Body of pancreas (tissue), 4 donors: ENCODE measurements around the gene ARHGAP29. TPM values are rescaled to one million over a fixed set of nuclear protein-coding genes. Genes with fewer than 3 reads are reported as not detected.

Experiments used
- ATAC-seq: fragments of 150-250 bp; one replicate; pipeline ENCODE4 v1.9.1; 2016
- DNase-seq, 4 donors: peaks; one replicate each; pipeline ENCODE4 v3.0.0-alpha.2; 2019
- H3K27ac ChIP-seq, 4 donors: fragments of 200-600 bp; sonication (generic); 1 replicate in 3 of 4; 2 replicates in 1 of 4; pipeline versions ENCODE4 v1.5.1 to v1.6.1; 2016 to 2019; ENCODE audit warnings: mild to moderate bottlenecking in 1 of 4, mixed read lengths in 1 of 4, moderate library complexity in 1 of 4
- H3K27me3 ChIP-seq, 2 donors: fragments of 200-600 bp; sonication (generic); one replicate each; pipeline ENCODE4 v1.6.0; 2016; ENCODE audit warnings: mild to moderate bottlenecking in 1 of 2
- H3K36me3 ChIP-seq, 2 donors: fragments of 200-600 bp; sonication (generic); replicated peaks in 1 of 2; 2 replicates each; pipeline ENCODE4 v1.5.1; 2016; ENCODE audit warnings: low read depth in 2 of 2; ENCODE audit not compliant: insufficient read depth in 1 of 2
- H3K4me1 ChIP-seq: fragments of 200-600 bp; sonication (generic); one replicate; pipeline ENCODE4 v1.6.0; 2016
- H3K4me3 ChIP-seq, 2 donors: fragments of 200-600 bp; sonication (generic); 1 replicate in 1 of 2; 2 replicates in 1 of 2; pipeline ENCODE4 v1.5.1; 2016 to 2019
- H3K9me3 ChIP-seq, 3 donors: fragments of 200-600 bp; sonication (generic); 1 replicate in 2 of 3; 2 replicates in 1 of 3; pipeline ENCODE4 v1.5.1; 2016
- CTCF ChIP-seq, 7 experiments: fragments of 450-650 bp in 4 of 7; fragments of 200-600 bp in 3 of 7; sonication (generic) in 3 of 7; IDR thresholded peaks; one replicate each; pipeline ENCODE4 v1.5.1; 2016 to 2019; ENCODE audit warnings: antibody characterized with exemption in 7 of 7
- POLR2A ChIP-seq, 3 donors: fragments of 450-650 bp; IDR thresholded peaks; one replicate each; pipeline ENCODE4 v1.6.1; 2016; ENCODE audit warnings: antibody characterized with exemption in 3 of 3, mild to moderate bottlenecking in 2 of 3
- WGBS, 2 donors: methylation state at CpG; one replicate each; pipeline ENCODE4 v1.1.5; 2017; 5-methylcytosine and 5-hydroxymethylcytosine counted together
- intact Hi-C: fragments of 100-400 bp; cut with DNase I; formaldehyde crosslinking; loops from one replicate; pipeline ENCODE4 v1.15.1; 2023
- total RNA-seq, 2 donors: library from RNA; depleted of rRNA; stranded (reverse); fragments of >200 nt; gene quantifications; one replicate each; pipeline ENCODE4 v1.1.0, GENCODE V29; 2016

The ARHGAP29 gene, protein sequence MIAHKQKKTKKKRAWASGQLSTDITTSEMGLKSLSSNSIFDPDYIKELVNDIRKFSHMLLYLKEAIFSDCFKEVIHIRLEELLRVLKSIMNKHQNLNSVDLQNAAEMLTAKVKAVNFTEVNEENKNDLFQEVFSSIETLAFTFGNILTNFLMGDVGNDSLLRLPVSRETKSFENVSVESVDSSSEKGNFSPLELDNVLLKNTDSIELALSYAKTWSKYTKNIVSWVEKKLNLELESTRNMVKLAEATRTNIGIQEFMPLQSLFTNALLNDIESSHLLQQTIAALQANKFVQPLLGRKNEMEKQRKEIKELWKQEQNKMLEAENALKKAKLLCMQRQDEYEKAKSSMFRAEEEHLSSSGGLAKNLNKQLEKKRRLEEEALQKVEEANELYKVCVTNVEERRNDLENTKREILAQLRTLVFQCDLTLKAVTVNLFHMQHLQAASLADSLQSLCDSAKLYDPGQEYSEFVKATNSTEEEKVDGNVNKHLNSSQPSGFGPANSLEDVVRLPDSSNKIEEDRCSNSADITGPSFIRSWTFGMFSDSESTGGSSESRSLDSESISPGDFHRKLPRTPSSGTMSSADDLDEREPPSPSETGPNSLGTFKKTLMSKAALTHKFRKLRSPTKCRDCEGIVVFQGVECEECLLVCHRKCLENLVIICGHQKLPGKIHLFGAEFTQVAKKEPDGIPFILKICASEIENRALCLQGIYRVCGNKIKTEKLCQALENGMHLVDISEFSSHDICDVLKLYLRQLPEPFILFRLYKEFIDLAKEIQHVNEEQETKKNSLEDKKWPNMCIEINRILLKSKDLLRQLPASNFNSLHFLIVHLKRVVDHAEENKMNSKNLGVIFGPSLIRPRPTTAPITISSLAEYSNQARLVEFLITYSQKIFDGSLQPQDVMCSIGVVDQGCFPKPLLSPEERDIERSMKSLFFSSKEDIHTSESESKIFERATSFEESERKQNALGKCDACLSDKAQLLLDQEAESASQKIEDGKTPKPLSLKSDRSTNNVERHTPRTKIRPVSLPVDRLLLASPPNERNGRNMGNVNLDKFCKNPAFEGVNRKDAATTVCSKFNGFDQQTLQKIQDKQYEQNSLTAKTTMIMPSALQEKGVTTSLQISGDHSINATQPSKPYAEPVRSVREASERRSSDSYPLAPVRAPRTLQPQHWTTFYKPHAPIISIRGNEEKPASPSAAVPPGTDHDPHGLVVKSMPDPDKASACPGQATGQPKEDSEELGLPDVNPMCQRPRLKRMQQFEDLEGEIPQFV
- total RNA-seq, result 10 to 100 TPM; 20.1 to 22.8 TPM

- no peaks in the 10 kb centered on the region for H3K36me3 ChIP-seq
- H3K27ac ChIP-seq, result peak within 1 kb of the TSS; percentile 75 to 90 (median 84)
- ATAC-seq, result peak; percentile 97
- H3K9me3 ChIP-seq, result no peaks in the 10 kb centered on the region
- peak within 1 kb of the TSS; percentile 17 to 86 for H3K4me3 ChIP-seq
- intact Hi-C loops, result no loop called here
- peak; percentile 88 to 90 (median 88) for DNase-seq
- H3K4me1 ChIP-seq, result peaks cover 17% of the 10 kb centered on the region
- no peaks in the 10 kb centered on the region for H3K27me3 ChIP-seq
- WGBS, 2 donors, result 3 to 8% methylated on average over 19 to 81 of the region's 88 CpGs
- peak in 4 of 7 experiments; percentile 7 to 33 (median 22) for TF ChIP-seq CTCF (IDR thresholded peaks at IDR 0.05)
- peak; percentile 72 to 92 (median 79) for TF ChIP-seq POLR2A (IDR thresholded peaks at IDR 0.05)
Observed at GRCh38 chr1:94237291-94238226, at the start of gene ARHGAP29. Gene ARHGAP29, minus strand, starts transcription at chr1:94237584. Its CDS starts 5,973 bp downstream, at chr1:94231611.

GRCh38 chr1:94286864-94287437 lies 49.6 kb upstream of the ARHGAP29 start:
- no peaks in the 10 kb centered on the region for H3K27me3 ChIP-seq
- no peak for ATAC-seq
- no peak for DNase-seq
- H3K4me3 ChIP-seq, result no peak overlapping the region
- no peaks in the 10 kb centered on the region for H3K36me3 ChIP-seq
- intact Hi-C loops, result no loop called here
- no peaks in the 10 kb centered on the region for H3K9me3 ChIP-seq
- 40 to 43% methylated on average over 3 of the region's 3 CpGs for WGBS, 2 donors
- TF ChIP-seq CTCF (IDR thresholded peaks at IDR 0.05), result no peak
- no peak for TF ChIP-seq POLR2A (IDR thresholded peaks at IDR 0.05)
- H3K27ac ChIP-seq, result no peak overlapping the region
- no peaks in the 10 kb centered on the region for H3K4me1 ChIP-seq

GRCh38 chr1:94285031-94285654 lies 47.8 kb upstream of the ARHGAP29 start:
- Histone ChIP-seq H3K4me3 (no peak overlapping the region), H3K36me3 (no peaks in the 10 kb centered on the region), H3K27me3 (no peaks in the 10 kb centered on the region), H3K27ac (no peak overlapping the region), H3K9me3 (no peaks in the 10 kb centered on the region), H3K4me1 (no peaks in the 10 kb centered on the region)
- intact Hi-C loops, result no loop called here
- 65 to 77% methylated on average over 4 of the region's 4 CpGs for WGBS, 2 donors
- no peak for ATAC-seq
- no peak for DNase-seq
- no peak for TF ChIP-seq POLR2A (IDR thresholded peaks at IDR 0.05)

GRCh38 chr1:94284476-94284875 lies 47.1 kb upstream of the ARHGAP29 start:
- H3K27ac ChIP-seq, result no peak overlapping the region
- no peaks in the 10 kb centered on the region for H3K27me3 ChIP-seq
- H3K36me3 ChIP-seq, result no peaks in the 10 kb centered on the region
- no peak for TF ChIP-seq POLR2A (IDR thresholded peaks at IDR 0.05)
- TF ChIP-seq CTCF (IDR thresholded peaks at IDR 0.05), result no peak
- DNase-seq, result no peak
- no peaks in the 10 kb centered on the region for H3K4me1 ChIP-seq
- intact Hi-C loops, result no loop called here
- WGBS, 2 donors, result 74 to 80% methylated on average over 2 of the region's 2 CpGs
- no peak overlapping the region for H3K4me3 ChIP-seq
- H3K9me3 ChIP-seq, result no peaks in the 10 kb centered on the region
- no peak for ATAC-seq
